ENCODE data around the gene CIROP. TPM values are rescaled to one million over a fixed set of nuclear protein-coding genes. Genes with fewer than 3 reads are reported as not detected.

CIROP gene
- total and polyA plus RNA-seq, 9 of the 15 experiments (the other 6 are each of a cell fraction or from before 2014, with no cell fraction given), result not detected

- TF ChIP-seq CHD7 (IDR thresholded peaks at IDR 0.05; ENCODE audit: low read depth, low read length) (no peak), RB1 (IDR thresholded peaks at IDR 0.05; ENCODE audit: low read depth) (peak; percentile 39; the same call in 1 of the 2 replicates), CTCF (IDR thresholded peaks at IDR 0.05 in 2 of 3, conservative IDR thresholded peaks at IDR 0.05 in 1 of 3; ENCODE audit: insufficient read depth in 2 of 3, low read depth in 1 of 3, low read length in 3 of 3) (peak; percentile 77 to 80 (median 79)), ZNF609 (CRISPR knock-in tag; IDR thresholded peaks at IDR 0.05; ENCODE audit: borderline replicate concordance) (no peak), BCOR (IDR thresholded peaks at IDR 0.05) (no peak)
Measured at GRCh38 chr14:23054000-23054811, 50.6 kb downstream of the CIROP start (continued).

All from K562 (cell line).